D721Med (cell line): Measurements from ENCODE around the gene CITED4.

Experiments
- DNase-seq: peaks from one replicate; pipeline ENCODE4 v3.0.0; 2011; ENCODE audit warnings: low spot score; ENCODE audit not compliant: insufficient read length
- FAIRE-seq: peaks from 2 replicates; lab custom pipeline; 2011; peaks lifted over from hg19 to GRCh38; lab: Jason Lieb, UNC
- CTCF ChIP-seq: IDR thresholded peaks from 2 replicates; pipeline ENCODE4 v1.5.1; 2012; ENCODE audit warnings: mild to moderate bottlenecking, control low read depth; ENCODE audit not compliant: insufficient read depth; ENCODE audit errors: missing control alignments

CITED4 gene

GRCh38 chr1:40903106-40903505, 40.9 kb upstream of the CITED4 start:
- no peak for FAIRE-seq

GRCh38 chr1:40901886-40902852, 40.0 kb upstream of the CITED4 start:
- no peak for FAIRE-seq
- no peak for DNase-seq
- TF ChIP-seq CTCF = no peak

More at GRCh38 chr1:40903106-40903505, 40.9 kb upstream of the CITED4 start:
- no peak for TF ChIP-seq CTCF
- no peak for DNase-seq

- DNase-seq (no peak), FAIRE-seq (no peak)
- TF ChIP-seq CTCF = no peak
Measured at GRCh38 chr1:40899230-40899870, 37.2 kb upstream of the CITED4 start.

GRCh38 chr1:40898431-40898901, 36.3 kb upstream of the CITED4 start:
- no peak for FAIRE-seq
- no peak for DNase-seq
- TF ChIP-seq CTCF = no peak

- DNase-seq (no peak), FAIRE-seq (no peak)
- no peak for TF ChIP-seq CTCF
Measured at GRCh38 chr1:40897513-40897912, 35.4 kb upstream of the CITED4 start.

- no peak for FAIRE-seq
- DNase-seq = no peak
- no peak for TF ChIP-seq CTCF
Measured at GRCh38 chr1:40896482-40896881, 34.3 kb upstream of the CITED4 start.
